ENCODE results near the gene COPS2.
"Not testable (repeated sequence)": the region's sequence is repeated elsewhere in the genome, so short reads cannot be mapped to it uniquely, and the experiment has no call there.

The COPS2 gene

DNA sequence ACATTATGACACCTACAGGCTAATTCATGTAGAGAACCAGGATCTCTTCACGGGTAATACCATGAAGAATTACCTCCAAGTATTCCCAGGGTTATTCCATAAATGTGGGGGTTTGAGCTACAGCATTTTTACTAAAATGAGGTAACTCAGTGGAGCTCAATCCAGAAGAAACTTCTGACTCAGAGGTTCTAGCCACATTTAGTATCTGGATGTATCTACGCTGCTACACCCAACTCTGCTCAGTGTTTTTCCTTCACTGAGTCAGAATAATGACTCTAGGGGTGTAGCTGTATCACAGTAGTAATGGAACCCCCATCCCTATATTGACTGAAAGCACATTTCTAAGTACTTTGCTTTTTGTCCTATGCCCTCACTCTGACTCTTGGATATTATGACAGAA lies 52.4 kb downstream of the COPS2 start:
- no peak for DNase-seq (ENCODE audit: low read depth in 2 of 2)

DNA sequence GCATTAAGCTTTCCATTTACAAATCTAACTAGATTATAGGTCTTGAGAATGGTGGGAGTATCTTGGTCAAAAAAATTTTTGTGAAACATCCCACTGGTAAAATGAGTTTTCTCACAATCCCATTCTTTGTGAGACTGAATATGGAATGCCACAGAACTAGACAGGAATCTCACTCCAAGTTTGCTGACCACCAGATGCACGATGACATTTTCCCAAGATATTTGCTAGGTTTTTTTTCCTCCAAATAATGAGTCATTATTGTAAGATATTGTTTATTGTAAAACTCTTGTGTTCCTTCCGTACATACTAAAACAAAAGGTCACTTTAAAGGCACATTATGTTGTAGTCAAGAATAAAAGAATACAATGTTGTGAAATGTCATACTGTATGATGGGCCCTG lies 53.9 kb downstream of the COPS2 start:
- no peak for DNase-seq (ENCODE audit: low read depth in 2 of 2)

DNA sequence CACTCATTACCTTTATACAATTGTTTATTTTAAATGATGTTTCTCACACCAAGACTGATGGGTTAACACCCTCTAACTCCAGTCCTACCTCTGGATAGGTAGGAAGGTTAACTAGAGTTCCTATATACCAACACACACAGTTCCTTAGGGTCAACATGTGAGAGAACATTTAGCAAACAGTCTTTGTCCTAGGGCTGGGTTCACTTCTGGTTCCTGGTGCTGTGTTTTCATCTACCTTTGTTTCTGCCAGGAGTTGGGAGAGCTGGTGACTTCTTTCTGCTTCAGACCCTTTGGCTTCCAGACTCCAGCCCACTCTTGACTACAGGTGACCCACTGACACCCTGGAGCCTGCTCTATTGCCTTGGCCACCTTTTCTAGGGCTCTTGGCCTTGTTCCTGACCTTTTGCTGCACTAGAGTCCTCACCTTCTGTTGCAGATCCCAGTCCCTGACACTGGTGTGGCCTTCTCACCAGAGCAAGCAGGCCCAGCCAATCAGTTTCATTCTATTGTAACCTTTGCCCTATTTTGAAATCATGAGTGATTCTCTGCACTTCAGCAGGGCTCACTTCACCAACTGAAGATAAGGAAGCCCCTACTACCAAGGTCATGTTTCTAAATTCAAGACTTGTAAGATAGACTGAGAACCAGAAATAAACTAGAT lies 59.2 kb downstream of the COPS2 start:
- no peak for DNase-seq (ENCODE audit: low read depth in 2 of 2)

DNA sequence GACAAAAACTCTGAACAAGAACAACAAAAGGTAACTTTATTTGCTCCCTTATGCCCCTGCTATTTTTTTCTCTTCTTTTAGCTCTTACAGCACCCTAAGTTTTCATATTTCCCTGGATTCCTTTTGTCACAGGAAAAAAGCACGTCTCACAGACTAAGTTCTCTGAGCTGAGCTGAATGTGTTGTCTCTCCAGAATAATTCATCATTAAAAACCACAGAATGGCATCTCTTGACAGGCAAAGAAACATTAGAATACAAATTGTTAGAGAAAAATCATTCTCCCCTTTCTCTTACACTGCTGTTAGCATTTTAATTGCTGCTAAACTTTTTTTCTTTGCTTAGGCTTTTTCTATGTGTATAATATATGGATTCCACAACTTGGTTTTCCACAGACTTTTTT lies 60.5 kb downstream of the COPS2 start:
- DNase-seq (ENCODE audit: low read depth in 2 of 2): no peak

DNA sequence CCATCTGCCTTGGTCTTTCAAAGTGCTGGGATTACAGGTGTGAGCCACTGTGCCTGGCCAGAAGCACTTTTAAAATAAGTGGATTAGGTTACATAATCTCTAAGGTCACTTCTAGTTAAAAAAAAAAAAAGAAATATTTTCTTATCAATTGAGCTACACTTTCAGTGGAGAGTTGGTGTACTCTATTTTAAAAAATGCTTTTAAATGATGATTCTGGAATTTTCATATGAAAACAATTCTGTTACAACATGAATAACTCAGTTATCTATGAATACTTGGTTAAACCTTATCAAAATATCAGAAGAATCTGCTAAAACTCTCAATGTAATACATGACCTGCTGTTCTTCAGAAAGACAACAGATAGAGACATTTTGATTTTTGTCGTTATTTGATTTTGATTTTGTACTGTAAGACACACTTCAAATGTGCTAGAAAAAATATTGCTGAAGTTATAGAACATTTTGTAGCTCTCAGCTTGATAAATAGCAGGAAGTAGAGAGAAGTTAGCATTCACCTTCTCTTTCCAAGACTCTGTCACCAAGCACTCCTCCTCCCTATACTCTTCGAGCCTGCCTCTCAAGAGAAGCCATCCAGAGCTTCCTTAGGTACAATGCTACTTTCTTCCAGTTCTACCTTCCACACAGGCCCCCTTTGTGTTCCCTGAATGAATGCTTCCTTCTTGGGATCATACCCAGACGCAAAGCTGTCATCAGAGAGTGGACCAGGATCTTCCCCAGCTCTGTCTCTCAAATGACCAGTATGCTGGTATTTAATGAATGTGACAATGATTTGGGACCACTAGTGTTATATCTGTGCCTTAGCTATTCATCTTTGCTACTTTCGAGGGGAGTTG lies 61.9 kb downstream of the COPS2 start:
- no peak for DNase-seq (ENCODE audit: low read depth in 2 of 2)

DNA sequence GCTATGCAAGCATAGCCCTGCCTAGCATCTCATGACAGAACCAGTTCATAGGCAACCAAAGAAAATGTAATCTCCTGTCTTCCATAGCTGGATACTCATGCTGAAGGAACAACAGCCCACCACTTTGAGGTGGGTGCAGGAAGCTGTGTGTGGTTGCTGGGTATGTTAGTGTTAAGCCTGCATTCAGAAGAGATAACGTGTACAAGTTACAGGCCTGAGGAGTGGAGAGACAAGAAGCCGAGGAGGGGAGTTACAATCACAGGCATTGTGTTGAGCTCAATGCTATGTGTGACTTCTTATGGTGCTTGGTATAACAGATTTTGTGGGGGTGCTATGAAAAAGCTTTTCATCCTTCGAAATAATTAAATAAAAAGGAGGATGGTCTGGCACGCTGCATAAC lies 66.4 kb downstream of the COPS2 start:
- no peak for DNase-seq (ENCODE audit: low read depth in 2 of 2)

DNA sequence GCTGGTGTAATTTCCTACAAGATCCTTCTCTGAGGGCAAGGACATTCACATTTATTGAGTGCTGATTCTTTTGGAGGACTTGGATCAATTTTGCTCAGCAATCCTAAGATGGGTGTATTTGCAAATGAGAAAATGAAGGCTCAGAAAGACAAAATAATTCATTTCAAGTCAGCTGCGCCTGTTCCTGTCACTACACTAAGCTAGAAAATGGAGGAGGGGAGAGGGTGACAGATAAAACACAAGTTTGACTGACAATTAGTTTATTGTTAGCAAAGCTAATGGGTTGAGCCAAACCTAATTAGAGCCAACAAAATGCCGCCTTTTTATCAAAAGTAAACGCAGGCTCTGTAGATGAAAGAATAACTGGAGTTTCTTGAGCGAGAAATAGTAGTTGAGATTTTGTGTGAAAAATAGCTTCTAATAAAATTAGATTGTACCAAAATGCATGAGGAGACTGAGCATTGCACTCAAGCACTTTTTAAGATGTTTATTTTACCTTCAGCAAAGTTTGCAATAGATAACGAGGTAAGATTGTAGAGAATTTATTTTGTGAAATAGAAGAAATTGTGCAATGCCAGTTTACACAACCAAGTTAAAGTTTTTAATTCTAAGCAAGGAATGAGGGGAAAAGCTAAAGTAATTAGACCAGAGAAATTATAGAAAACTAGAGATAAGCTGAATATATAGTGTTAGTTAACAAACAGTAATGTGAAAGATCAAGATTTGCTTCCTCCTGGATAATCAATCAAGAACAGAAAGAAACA lies 69.5 kb downstream of the COPS2 start:
- DNase-seq (ENCODE audit: low read depth in 2 of 2): no peak

DNA sequence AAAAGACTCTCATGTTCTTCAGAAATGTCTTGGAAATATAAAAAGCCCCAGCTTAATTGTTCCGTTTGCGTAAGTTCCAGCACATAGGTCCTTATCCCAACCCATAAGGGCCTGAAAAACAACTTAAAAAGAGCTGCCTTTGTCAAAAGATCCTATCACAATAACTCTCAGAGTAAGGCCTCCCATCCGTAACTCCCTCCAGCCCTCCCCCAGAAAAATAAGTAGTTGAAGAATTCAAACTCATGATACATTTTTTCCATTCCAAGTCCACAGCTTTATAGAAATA lies 71.2 kb downstream of the COPS2 start:
- DNase-seq (ENCODE audit: low read depth in 2 of 2): no peak

DNA sequence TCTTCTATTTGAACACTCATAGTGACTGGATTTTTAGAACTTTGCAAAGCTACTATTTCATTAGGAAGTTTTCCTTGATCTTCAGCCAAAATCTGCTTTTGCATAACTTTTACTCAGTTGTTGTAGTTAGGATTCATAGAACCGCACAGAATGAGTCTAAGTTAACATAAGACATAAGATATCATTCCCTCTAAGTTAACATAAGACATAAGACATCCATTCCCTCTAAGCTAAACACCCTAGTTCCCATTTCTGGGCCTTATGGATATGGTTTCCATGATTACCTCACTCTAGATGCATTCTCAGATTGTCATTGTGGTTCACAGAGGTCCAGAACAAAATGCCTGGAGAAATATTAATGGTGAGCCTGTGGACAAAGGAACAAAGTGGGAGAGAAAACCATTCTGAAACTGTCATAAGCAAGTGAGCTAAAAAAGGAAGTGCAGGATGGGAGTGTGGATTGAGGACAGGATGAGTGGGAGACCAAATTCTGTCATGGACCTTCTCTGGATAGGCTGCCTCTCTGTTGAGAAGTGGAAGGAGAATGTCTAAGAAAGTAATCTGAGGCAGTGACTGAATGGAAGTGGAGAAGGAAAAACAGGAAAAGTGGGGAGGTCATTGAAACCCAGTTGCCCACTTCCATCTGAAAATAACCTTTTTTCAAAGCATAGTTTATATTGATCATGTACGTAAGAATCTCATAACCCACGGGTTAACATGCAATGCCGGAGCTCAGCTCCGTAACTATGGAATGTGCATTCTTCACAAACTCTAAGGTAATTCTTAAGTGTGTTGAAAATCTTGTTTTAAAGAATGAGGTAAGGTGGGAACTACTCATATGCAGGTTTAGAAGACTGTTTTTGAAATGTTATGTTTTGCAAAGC lies 71.8 kb downstream of the COPS2 start:
- DNase-seq (ENCODE audit: low read depth in 2 of 2): no peak

DNA sequence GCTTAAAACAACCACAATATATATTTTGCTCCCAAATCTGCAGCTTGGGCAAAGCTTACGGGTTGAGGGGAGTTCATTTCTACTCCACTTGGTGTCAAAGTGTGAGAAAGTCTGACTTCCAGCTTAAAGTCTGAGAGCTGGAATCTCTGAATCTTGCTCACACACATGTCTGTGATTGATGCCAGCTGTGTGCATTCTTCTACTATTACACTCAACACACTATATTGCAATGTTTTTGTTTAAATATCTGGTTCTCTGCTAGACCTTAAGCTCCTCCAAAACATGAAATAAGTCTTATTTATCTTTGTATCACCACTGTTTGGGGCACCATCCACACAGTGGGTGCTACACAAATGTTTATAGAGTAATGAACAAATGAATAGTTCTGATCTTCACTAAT lies 72.4 kb downstream of the COPS2 start:
- no peak for DNase-seq (ENCODE audit: low read depth in 2 of 2)

DNA sequence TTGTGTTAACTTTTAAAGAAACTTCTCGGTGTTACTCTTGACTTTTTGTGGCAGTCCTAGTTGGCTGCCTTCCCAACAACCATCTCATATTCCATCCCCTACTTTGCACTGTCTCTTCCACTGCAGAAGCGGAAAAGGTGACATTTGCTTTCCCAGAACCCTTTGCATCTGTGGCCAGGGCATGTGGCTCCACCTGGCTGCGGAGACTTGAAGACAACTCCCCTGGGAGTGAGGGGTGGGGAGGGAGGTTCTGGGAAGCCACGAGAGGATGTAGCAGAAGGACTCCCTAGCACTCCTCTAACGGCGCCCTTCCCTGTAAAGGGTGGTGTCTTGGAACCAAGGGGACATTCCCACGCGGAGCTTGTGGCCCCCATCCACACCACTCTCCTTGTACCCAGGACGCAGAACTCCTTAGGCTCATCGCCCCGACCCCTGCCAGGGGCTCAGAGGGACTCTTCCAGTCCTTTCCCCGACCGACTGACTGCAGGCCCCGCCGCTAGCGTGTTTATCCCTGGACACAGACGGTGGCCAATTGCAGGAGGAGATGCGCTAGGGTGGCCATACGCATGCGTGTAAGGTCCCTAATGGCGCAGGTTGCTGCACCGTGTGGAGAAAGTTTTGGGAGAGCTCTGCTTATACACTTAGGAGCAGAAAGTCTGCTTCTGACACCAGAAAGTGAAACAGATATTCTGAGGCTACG lies 75.9 kb downstream of the COPS2 start:
- DNase-seq (ENCODE audit: low read depth in 2 of 2): no peak

DNA sequence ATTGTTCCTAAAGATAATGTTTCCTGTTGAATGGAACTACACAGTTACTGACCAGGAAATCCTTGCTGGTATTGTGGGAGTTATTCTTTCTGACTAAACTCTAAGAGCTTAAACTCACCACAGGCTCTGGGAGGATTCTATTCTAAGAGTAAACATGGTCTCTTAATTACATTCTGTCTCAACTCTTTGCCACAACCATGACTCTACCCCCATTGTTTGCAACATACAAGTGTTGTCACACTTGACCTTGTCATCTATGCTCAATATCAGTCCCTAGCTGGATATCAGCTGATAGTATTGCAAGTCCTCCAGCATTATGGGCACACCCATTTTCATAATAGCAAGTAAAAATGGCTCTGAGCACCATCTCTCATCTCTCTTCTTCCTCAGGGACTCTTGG lies 79.5 kb downstream of the COPS2 start:
- no peak for DNase-seq (ENCODE audit: low read depth in 2 of 2)

DNA sequence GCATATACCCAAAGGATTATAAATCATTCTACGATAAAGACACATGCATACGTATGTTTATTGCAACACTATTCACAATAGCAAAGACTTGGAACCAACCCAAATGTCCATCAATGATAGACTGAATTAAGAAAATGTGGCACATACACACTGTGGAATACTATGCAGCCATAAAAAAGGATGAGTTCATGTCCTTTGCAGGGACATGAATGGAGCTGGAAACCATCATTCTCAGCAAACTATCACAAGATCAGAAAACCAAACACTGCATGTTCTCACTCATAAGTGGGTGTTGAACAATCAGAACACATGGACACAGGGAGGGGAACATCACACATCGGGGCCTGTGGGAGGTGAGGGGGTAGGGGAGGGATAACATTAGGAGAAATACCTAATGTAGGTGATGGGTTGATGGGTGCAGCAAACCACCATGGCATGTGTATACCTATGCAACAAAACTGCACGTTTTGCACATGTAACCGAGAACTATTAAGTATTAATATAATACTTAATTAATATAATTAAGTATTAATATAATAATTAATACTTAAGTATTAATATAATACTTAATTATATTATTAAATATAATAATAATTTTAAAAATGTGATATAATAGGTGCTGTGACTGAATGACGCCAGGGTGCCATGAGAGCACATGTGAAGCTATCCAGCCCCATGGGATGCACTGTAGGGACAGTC lies 80.7 kb downstream of the COPS2 start:
- not testable (repeated sequence) for DNase-seq (ENCODE audit: low read depth in 2 of 2)
